NCI-H510A (cell line): ENCODE measurements around the gene MPO.

ENCODE experiments used
- DNase-seq: peaks from one replicate; lab custom pipeline; 2025; lab: John Stamatoyannopoulos, UW

MPO gene

DNA sequence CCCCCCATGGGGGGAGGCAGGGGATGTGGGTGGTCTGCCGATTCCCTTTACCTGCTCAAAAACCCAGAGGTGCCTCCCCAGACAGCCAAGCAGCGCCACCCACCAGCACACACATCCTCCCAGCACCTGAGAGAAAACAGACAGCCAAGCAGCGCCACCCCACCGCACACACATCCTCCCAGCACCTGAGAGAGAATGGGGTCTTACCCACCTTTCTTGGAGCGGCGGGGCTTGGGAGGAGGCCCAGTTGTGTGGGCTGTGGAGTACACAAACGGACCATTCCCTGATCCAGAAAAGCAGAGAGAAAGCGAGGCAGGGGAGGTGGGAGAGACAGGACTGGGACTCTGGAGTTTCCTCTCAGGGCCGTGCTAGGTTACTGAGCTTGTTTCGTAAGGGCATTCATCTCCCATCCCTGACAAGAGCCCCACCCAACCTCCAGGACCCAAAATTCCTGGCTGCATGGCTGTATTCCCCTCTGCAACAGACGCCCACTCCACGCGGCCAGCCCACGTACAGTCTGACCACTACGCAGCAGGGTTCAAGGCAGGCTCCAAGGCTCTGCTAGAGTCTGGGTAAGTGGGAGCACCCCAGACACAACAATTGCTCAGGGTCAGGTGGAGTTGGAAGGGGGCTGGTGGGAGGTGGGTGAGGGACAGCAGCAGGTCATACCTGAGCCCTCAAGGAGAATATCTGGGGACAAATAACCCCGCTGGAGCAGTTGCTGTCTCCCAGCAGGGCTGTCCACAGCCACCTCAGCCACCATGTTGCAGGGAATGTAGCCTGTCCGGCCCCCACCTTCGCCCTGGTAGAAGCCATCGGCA, 25.6 kb upstream of the MPO start:
- no peak for DNase-seq

DNA sequence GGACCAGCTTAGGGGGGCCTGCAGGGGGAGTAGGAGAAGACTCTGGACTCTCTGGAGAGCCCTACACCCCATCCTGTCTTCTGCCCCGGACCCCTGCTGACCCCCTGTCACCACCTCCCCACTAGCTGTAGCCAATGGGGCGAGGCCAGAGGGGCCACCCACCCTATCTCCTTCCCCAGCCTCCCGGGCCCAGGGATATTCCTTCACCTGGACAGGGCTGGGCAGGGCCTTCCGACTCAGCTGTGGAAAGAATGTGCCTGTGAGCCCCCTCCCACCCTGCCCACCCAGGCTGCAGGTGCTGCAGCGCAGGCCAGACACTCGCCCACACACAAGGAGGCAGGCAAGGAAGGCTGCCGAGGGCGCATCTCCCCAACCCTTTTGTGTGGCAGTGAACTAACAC, 24.9 kb upstream of the MPO start:
- no peak for DNase-seq

DNA sequence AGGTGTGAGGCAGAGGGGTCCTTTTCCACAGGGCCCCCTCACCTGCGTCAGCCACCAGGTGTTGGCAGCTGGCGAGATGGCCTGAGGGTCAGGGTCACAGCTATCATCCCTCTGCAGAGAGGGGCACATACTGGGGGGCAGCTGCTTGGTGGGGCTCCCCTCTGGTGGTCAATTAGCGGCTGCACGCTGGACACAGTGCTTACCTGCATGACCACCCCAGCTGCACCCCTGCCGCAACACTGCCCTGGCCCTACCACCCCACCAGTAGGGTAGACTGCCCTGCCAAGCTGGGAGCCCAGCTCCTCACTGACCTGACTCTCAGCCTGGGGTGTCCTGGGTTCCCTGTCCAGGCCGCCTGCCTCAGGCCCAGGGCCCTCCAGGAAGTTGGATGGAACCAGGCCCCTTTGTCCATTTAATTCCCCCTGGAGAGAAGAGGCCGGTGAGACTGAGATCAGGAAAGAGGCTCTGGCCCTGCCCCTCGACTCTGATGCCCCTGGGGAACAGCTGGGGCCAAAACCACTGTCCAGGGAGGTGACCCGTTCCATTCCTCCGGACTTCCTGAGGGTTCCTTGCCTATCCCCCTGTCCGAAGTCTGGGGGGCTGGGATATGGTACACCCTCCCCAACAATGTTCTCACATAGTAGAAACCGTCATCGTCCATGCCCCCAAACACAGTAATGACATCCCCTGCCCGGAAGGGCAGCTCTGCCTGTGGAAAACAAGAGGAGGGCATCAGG, 24.2 kb upstream of the MPO start:
- no peak for DNase-seq

DNA sequence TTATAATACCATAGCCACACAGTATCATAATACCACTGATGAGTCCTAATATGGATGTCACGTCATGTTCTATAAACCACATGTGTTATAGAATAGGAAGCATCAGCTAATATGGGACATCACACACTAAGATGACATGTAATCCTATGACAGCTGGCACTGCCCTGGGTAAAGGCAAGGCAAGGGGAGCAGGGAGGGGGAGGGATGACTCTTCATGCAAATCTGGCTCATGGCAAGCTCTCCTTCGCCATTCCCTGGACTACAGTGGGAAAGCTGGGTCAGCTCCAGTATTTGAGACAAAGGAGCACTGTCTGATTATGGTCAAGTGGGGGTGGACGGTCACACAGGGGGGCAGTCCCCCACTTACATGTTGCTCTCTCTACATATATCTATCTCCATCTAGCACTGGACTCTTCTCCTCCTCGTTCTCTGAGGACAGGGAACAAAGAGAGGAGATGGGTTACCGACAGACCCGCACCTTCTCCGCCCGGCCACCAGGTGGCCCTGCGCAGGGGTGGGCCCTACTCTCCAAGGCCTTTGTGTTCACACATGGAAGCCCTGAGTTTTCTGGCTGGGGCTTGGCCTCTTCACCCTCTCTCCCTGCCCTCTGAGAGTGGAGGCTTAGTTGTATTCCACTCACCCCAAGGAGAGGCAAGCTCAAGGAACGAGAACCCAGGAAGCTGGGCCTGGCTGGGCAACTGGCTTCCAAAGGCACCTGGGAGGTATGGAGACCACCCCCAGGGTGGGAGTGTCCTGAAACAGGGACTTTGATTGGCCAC, 23.4 kb upstream of the MPO start:
- peak; percentile 24 for DNase-seq

DNA sequence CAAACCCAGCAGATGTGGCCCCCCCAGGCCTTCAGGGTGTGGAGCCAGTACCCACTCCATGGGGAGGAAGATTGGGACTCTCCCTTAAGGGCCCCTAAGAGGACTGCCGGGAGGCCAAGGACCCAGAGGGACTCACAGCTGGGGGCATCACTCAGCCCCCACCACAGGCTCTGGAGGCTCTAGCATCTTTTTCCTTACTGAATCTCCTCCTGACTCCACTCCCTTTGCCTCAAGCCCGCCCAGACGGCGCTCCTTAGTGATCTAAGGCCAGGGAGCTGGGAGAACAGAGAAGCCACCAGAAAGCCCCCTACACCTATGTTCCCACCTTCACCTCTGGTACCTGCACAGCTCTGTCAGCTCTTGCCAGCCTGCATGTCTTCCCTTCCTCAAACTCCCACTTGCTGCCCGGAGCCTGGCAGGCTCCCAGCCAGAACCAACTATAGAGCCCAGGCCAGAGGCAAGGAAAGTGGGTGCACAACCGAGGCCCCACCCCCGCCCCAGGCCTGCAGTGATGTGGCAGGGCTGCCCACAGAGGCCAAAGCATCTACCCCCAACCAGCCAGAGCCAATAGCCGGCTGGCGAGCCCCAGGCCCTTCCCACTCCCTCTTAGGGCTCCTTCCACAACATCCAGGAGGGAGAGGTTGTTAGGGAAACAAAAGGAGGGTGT, 22.3 kb upstream of the MPO start:
- no peak for DNase-seq

DNA sequence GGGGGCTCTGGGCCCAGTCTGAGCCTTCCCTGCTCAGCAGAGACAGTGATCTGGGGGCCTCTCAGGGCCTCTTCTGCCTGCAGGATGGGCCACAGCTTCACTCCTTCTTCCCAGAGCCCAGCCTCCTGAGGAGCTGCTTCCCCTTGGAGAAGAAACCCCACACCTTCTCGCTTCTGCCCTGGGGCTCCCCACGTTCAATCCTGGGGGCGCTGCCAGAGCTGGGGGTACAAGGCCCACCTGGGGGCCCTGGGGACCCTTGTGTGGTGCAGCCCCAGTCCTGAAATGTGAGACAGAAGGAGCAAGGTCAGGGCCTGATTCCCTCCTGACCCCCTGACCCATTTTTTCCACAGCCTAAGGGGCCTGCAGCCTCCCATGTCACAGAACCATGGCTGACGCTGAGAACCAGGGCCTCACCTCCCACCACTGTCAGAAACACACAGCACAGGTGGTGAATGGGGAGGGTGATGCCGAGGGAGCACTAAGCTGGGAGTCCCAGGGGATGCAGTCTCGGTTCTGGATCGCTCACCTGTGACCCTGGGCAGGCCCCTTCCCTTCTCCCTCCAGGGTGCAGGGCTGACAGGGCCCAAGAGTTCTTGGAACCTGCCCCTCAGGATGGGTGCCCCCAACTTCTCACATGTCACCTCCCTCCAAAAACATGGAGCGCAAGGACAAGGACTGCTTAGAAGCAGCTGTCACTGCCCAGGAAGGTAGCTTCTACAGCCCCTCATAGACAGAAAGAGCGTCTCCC, 21.6 kb upstream of the MPO start:
- no peak for DNase-seq

DNA sequence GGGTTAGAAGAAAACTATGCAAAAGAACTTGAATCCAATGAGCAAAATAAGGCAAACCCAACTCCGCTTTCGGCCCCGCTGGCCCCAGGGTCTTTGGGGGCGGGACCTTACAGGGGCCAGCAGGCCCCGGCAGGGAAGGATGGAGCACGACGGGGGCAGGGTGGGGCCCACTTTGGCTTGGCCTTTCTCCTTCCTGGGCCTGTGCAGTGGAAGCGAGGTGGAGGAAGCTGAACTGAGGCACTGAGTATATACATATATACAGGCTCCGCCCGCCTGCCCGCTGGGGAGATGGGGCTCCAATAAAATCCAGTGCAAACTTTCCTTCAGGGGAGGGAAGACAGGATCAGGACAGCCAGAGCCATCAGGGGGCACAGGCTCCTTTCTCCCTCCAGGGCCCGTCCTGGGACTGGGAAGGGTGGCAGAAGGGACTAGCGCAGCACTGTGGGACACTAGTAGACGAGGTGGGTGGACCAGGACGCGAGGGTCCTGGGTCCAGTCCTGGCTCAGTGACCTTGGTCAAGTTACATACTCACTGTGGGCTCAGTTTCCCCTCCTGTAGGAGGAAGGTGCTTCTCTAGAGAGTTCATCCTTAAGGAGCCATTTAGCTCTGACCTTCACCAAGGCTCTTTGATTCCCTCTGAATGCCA, 20.9 kb upstream of the MPO start:
- no peak for DNase-seq

DNA sequence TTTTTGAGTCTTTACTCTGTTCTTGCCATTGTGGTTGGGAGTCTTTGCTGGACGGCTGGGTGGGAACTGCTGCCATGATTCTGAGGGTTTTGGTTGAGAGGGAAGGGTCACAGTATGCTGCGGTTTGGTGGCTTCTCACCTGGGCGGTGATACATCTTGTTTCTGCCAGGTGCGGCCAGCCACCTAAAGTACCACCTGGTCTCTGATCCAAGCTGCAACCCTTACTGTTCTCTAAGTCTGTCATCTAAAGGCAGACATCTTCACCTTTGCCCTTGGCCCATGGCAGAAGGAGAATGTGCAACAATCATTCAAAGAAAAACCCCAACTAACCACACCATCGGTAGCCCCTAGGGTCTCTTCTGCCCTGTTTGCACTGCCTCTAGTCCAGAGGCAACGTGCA, 19.6 kb upstream of the MPO start:
- no peak for DNase-seq

DNA sequence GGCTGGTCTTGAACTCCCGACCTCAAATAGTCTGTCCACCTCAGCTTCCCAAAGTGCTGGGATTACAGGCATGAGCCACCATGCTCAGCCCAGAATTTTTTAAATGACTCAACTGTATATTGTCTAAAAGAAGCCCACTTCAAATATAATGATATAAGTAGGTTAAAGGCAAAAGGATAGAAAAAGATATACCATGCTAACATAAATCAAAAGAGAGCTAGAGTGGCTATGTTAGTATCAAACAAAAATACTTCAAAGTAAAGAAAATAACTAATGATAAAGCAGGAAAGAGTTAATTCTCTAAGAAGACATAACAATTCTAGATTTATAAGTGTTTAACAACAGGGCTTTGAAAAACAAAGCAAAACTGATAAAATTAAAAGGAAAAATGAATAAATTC, 13.3 kb upstream of the MPO start:
- DNase-seq, result no peak

DNA sequence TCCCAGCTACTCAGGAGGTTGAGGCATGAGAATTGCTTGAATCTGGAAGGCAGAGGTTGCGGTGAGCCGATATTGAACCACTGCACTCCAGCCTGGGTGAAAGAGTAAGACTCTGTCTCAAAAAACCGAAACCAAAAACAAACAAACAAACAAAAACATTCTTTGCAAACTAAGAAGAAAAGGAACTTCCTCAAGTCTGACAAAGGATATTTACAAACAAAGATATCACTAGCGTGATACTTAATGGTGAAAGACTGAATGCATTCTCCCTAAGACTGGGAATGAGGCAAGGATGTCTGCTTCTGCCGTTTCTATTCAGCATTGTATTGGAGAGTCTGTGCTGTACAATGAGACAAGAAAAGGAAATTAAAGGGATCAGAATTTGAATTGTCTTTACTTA, 10.5 kb upstream of the MPO start:
- DNase-seq, result no peak

DNA sequence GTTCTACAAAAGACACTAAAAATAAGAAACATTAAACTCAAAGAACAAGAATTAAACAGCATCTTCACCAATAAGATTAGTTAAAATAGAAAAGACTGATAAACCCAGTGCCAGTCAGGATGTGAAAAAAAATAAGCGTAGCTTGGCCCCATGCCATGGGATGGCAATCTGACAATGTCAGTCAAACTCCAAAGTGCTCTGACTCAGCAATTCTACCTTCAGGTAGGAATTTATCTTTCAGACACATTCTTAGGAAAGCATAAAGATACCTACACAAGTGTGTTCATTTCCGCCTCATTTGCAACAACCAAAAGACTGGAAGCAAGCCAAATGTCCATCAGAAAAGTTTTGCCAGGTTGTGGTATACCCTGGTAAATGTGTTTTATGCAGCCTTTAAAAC, 9.1 kb upstream of the MPO start:
- DNase-seq, result no peak

DNA sequence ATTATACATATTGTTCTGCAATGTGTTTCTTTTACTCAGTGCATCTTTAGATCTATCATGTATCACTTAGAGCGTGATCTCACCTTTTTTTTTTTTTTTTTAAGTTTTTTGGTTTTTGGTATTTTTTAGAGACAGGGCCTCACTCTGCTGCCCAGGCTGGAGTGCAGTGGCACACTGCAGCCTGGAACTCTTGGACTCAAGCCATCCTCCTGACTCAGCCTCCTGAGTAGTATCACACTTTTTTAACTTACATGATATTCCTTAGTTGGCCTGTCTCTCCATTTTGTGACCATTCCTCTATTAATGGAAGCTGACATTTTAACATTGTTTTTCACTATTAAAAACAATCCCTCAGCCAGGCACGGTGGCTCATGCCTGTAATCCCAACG, 4.7 kb upstream of the MPO start:
- DNase-seq, result no peak

DNA sequence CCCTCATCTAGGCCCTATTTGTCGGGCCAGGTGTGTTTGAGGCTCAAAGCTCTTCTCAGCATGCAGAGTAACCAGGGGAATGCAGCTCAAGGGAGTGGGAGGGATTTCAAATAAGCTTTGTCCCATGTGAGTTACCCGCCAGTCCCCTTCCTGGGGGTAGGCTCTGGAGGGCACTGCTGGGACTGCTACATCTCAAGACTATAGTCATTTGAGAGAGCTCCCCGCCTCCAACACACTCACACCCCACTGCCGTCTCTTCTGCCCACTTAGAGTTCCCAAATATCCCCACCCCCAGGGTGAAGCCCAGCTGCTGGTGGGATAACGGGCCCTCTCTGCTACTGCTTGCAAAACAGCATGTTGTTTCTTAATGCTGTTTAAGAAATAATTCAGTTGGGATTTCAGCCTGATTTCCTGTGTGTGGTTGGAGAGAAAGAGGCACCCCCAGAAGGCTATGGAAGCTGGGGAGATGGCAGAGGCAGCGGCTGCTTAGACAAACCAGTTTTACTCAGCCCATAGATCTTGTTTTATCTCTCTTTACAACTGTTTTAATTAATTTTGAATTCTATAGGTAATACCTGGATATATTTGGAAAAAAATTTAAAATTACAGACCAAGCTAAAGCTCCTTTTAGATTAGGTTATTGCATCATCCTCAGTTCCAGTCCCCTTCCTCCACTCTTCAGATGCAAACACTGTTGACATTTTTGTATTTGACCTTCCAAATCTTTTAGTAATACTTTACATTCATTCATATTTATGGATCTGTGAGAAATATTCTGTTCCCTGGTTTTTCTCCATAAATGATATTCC, 4.1 kb upstream of the MPO start:
- no peak for DNase-seq

DNA sequence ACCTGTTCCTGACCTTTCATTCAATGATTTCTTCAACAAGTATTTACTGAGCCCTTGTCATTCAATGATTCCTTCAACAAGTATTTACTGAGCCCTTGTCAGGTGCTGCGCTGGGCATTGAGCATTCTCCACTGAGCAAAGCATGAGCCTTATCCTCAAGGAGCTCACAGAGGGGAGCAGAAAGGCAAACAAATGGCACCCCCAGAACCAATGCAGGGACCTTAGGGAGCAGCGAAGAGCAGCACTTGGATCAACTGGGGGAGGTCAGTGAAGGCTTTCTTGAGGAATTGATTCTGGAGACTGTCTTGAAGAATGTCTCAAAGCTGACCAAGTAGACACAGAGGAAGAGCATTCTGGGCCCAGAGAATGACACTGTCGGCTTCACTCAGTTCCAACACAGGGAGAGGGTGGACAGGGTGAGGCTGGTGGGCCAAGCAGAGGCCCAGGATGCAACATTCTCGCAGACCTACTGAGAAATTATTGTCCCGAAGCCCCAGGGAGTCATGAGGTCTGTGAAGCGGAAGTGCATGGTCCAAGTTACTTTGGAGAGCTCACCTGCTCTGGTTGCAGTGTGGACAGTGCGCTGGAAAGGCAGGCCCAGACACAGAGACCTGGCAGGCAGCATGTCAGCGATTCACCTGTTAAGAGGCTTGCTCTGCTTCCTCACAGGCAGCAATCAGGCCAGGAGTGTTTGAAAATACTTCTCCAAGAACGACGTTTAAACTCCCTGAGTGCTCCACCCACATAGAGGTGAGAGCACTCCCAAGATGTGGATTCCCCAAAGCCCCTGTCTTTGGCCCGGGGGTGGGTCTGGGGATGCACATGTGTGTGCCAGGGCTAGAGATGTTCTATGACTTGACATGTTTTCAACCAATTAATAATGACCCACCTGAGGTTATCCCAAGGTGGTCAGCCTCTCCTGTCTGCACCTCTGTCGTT, 3.2 kb upstream of the MPO start:
- no peak for DNase-seq

DNA sequence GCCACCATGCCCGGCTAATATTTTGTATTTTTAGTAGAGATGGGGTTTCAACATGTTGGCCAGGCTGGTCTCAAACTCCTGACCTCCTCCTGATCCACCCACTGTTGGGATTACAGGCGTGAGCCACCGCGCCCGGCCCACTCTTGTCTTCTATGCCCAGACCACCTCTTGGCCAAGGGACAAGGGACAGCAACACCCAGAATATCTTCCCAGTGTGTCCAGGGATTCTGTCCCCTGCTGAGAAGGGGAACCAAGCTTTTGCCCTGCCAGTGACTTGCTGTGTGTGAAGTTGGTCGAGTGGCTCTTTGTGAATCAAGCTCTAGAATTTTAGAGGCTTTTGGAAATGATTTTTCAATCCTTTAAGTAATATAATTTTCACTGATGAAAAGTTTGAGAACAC, 1.7 kb upstream of the MPO start:
- no peak for DNase-seq

DNA sequence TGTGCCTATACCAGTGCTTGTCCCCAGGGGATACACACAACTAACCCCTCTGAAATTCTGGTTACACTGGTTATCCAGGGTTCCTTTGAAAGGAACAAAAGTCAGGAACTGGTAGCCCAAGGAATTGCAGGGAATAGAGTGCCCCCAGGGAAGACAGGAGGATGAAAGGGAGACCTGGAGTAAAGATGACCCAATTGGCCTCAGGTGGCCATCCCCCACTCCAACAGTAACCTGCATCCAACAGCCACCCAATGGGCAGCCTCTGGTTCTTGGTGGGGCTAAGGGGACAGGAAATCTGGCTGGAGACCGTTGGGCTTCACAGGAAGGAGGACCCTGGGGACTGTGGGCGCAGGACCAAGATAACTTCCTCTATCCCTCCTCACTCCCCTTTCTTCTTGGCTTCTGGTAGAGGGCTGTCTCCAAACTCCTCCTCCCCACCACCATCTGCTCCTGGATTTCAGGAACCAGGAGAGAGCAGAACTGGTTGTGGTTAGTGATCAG, 826 bp upstream of the MPO start:
- no peak for DNase-seq

DNA sequence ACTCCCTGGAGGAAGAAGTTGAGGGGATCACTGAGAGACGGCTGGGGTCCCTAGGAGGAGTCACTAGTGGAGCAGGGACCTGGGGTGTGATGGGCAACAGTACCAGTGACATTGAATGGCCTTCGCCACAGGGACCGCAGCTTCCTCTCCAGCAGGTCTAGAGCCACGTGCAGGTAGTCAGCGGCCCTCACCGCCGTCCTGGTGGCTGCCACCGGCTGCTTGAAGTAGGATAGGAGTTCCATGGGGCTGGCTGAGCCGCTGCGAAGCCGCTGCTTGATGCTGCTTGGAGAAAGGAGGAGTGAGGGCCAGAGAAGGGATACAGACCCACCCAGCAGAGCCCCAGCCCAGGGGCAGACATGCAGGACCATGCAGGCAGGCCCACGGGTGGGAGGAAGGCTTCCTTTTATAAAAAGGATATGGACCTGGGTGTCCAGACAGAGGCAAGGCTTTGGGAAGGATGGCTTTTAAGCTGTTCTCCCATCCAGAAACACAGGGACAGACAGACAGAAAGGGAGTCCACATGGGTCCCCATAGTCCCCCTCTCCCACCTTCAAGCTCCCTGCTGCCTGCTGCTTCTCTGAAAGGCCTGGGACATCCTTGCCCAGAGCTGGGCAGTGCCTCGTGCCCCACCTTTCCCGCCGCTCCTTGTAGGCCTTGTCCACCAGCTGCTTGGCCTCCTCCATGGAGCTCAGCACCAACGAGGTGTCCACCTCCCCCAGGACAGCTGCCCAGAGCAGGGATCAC, 827 bp downstream of the MPO start:
- no peak for DNase-seq

DNA sequence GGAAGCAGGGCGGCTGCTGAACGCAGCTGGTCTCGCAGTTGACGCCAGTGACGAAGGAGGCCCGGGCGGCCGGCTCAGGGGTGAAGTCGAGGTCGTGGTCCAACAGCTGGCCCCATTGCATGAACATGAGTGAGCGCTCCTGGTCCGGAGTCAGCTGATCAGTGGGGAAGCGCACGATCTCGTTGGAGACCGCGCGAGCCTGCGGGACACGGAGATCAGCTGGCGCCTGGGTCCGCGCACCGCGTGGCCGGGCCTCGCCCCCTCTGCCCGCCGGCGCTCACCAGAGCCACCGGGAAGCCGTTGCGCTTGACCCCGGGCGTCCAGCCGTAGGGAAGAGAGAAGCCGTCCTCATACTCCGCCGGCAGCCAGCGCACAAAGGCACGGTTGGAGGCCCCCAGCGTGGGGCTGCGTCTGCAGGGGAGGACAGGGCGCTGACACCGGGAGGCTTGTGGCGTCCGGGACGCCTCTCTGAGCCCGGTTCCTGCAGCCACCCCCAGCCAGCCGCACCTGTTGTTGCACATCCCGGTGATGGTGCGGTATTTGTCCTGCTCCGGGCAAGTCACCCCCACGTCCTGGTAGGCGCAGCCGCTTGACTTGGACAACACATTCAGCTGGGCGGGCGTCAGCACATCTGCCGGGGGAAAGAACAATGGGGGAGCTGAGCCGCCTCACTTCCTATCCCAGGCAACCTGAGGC, 1.6 kb downstream of the MPO start:
- no peak for DNase-seq
